CD14-positive monocyte (primary cell): ENCODE data around the gene IFNG-AS1. TPM values are rescaled to one million over a fixed set of nuclear protein-coding genes. Genes with fewer than 3 reads are reported as not detected.

ENCODE experiments used
- DNase-seq, 3 donors: peaks; one replicate each; pipeline ENCODE4 v3.0.0-alpha.2; 2011 to 2022
- H2AFZ ChIP-seq: 2 replicates; pipeline ENCODE4 v1.6.0; 2012; ENCODE audit warnings: mild to moderate bottlenecking, low read depth, low read length, inconsistent platforms; ENCODE audit not compliant: insufficient read depth, poor library complexity, severe bottlenecking
- H3K27ac ChIP-seq, 2 donors: 1 replicate in 1 of 2; 2 replicates in 1 of 2; pipeline ENCODE4 v1.5.1; 2012 to 2013; ENCODE audit warnings: low read length in 2 of 2, control low read depth in 1 of 2, inconsistent platforms in 1 of 2, low read depth in 1 of 2, mild to moderate bottlenecking in 1 of 2
- H3K27me3 ChIP-seq, 2 donors: one replicate each; pipeline versions ENCODE4 v1.6.0 to v1.6.1; 2011 to 2013; ENCODE audit warnings: low read length in 2 of 2; ENCODE audit not compliant: control insufficient read depth in 2 of 2, insufficient read depth in 2 of 2
- H3K36me3 ChIP-seq, 2 donors: replicated peaks in 1 of 2; 1 replicate in 1 of 2; 2 replicates in 1 of 2; pipeline versions ENCODE4 v1.5.1 to v1.6.1; 2012 to 2013; ENCODE audit warnings: low read length in 2 of 2, control low read depth in 1 of 2, inconsistent platforms in 1 of 2, mild to moderate bottlenecking in 1 of 2; ENCODE audit not compliant: insufficient read depth in 2 of 2, control insufficient read depth in 1 of 2
- H3K4me1 ChIP-seq, 2 donors: 1 replicate in 1 of 2; 2 replicates in 1 of 2; pipeline versions ENCODE4 v1.5.1 to v1.6.1; 2012 to 2013; ENCODE audit warnings: low read length in 2 of 2, control low read depth in 1 of 2, inconsistent platforms in 1 of 2, mild to moderate bottlenecking in 1 of 2, moderate library complexity in 1 of 2; ENCODE audit not compliant: insufficient read depth in 2 of 2, control insufficient read depth in 1 of 2
- H3K4me2 ChIP-seq: replicated peaks from 2 replicates; pipeline ENCODE3; 2012; ENCODE audit warnings: low read length, moderate library complexity, mild to moderate bottlenecking; ENCODE audit not compliant: poor library complexity, severe bottlenecking; ENCODE audit errors: extremely low read depth
- H3K4me3 ChIP-seq, 3 experiments: fragments of 200-600 bp in 1 of 3; sonication (generic) in 1 of 3; replicated peaks in 1 of 3; 1 replicate in 2 of 3; 2 replicates in 1 of 3; pipeline ENCODE4 v1.5.1; 2011 to 2013; ENCODE audit warnings: low read length in 3 of 3, mild to moderate bottlenecking in 3 of 3, control low read depth in 2 of 3, low read depth in 2 of 3, inconsistent platforms in 1 of 3, moderate library complexity in 1 of 3
- H3K79me2 ChIP-seq: 2 replicates; pipeline ENCODE4 v1.6.0; 2012; ENCODE audit warnings: mild to moderate bottlenecking, control low read depth, inconsistent platforms, low read length, moderate library complexity; ENCODE audit not compliant: insufficient read depth
- H3K9ac ChIP-seq: 2 replicates; pipeline ENCODE4 v1.6.0; 2017; ENCODE audit warnings: low read length, mild to moderate bottlenecking; ENCODE audit not compliant: insufficient read depth, poor library complexity, severe bottlenecking
- H3K9me3 ChIP-seq, 2 donors: replicated peaks in 1 of 2; 1 replicate in 1 of 2; 2 replicates in 1 of 2; pipeline versions ENCODE4 v1.5.1 to v1.6.1; 2012 to 2013; ENCODE audit warnings: low read length in 2 of 2, control low read depth in 1 of 2; ENCODE audit not compliant: control insufficient read depth in 1 of 2, insufficient read depth in 1 of 2
- H4K20me1 ChIP-seq: 2 replicates; pipeline ENCODE4 v1.6.0; 2012; ENCODE audit warnings: mild to moderate bottlenecking, low read length, control low read depth, moderate library complexity; ENCODE audit not compliant: insufficient read depth
- H3K27ac Mint-ChIP-seq, 7 donors: one replicate each; pipeline ENCODE4 v1.8.0; 2020; ENCODE audit warnings: mild to moderate bottlenecking in 7 of 7, mixed read lengths in 7 of 7, moderate library complexity in 6 of 7, inconsistent platforms in 2 of 7
- H3K27me3 Mint-ChIP-seq, 3 donors: one replicate each; pipeline ENCODE4 v1.8.0; 2021 to 2022; ENCODE audit warnings: low read depth in 3 of 3, mild to moderate bottlenecking in 3 of 3, mixed read lengths in 3 of 3, moderate library complexity in 3 of 3, inconsistent platforms in 1 of 3
- H3K36me3 Mint-ChIP-seq, 2 donors: one replicate each; pipeline ENCODE4 v1.8.0; 2020; ENCODE audit warnings: mixed read lengths in 2 of 2, inconsistent platforms in 1 of 2, mild to moderate bottlenecking in 1 of 2
- H3K4me1 Mint-ChIP-seq: one replicate; pipeline ENCODE4 v1.8.0; 2020; ENCODE audit warnings: mild to moderate bottlenecking, mixed read lengths
- H3K4me3 Mint-ChIP-seq, 2 donors: one replicate each; pipeline ENCODE4 v1.8.0; 2020; ENCODE audit warnings: mild to moderate bottlenecking in 2 of 2, mixed read lengths in 2 of 2, moderate library complexity in 1 of 2
- H3K9me3 Mint-ChIP-seq, 7 donors: one replicate each; pipeline ENCODE4 v1.8.0; 2020 to 2022; ENCODE audit warnings: mixed read lengths in 7 of 7, mild to moderate bottlenecking in 6 of 7, moderate library complexity in 6 of 7, inconsistent platforms in 2 of 7
- WGBS: methylation state at CpG from one replicate; pipeline ENCODE4 v1.1.5; 2013; ENCODE audit warnings: missing lambda C conversion rate; ENCODE audit not compliant: insufficient coverage; 5-methylcytosine and 5-hydroxymethylcytosine counted together
- intact Hi-C, 2 donors: fragments of 100-400 bp; cut with micrococcal nuclease; formaldehyde crosslinking; loops; one replicate each; pipeline versions ENCODE4 v1.15.0 to v1.15.1; 2023
- polyA plus RNA-seq, 3 donors: library from polyadenylated mRNA; depleted of rRNA in 1 of 3; unstranded in 2 of 3; stranded (reverse) in 1 of 3; fragments of 300-500 nt in 2 of 3; fragments of >200 nt in 1 of 3; fragmentation: Illumina TruSeq in 2 of 3; gene quantifications; 1 replicate in 2 of 3; 2 replicates in 1 of 3; pipeline ENCODE4 v1.2.3, GENCODE V29; 2012 to 2021
- small RNA-seq: library from RNA; depleted of rRNA; stranded (forward); fragments of <200 nt; gene quantifications from one replicate; pipeline ENCODE3, GENCODE V24; 2012; ENCODE audit warnings: low read depth; ENCODE audit not compliant: insufficient read length
- TF ChIP-seq, protein P1 (sequence below): fragments of 200-600 bp; IDR thresholded peaks from one replicate; pipeline ENCODE4 v1.8.0; 2022; ENCODE audit warnings: antibody characterized with exemption, mild to moderate bottlenecking

IFNG-AS1 gene
- polyA plus RNA-seq, 3 donors: not detected

DNA sequence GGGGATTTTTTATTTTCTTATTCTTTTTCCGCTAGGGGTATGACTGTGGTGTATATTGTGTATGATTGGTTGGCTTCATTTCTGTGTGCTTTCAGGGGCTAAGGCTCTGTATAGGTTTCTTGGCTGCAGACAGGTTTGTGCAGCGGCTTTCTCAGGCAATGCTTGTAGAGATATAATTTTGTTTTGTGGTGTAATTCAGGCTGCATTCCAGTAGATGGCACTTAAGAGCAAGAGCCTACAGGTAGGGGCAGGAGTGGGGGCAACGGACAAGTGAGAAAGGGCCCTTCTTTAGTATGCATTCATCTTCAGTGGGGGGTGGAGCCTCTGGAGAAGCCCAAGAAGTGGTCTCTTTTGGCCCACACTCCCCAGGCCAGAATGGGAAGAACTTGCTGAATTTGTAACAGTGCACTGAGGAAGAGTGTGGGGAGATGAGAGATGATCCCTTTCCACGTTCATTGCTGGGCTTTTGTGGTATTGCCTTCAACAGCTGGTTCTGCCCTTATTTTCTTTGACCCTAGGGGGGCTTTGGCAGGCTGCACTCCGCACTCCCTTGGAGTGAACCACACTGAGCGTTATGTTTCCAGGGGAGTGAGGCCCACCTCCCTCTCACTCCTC is 78.6 kb downstream of the IFNG-AS1 start:
- Histone ChIP-seq H3K4me3 (no peak overlapping the region), H3K4me2 (no peak overlapping the region), H3K27ac (no peak overlapping the region), H3K4me1 (no peaks in the 10 kb centered on the region), H4K20me1 (no peaks in the 10 kb centered on the region), H3K27me3 (no peaks in the 10 kb centered on the region), H3K36me3 (no peaks in the 10 kb centered on the region), H3K79me2 (no peaks in the 10 kb centered on the region), H2AFZ (no peak overlapping the region), H3K9me3 (peaks cover 14 to 20% of the 10 kb centered on the region in 2 donors), H3K9ac (no peak overlapping the region)
- no peak overlapping the region for H3K27ac Mint-ChIP-seq
- H3K27me3 Mint-ChIP-seq: peaks cover 0 to 3% (median 0%) of the 10 kb centered on the region in 3 donors
- peaks cover 3% of the 10 kb centered on the region for H3K4me1 Mint-ChIP-seq
- intact Hi-C loops: no loop called here
- TF ChIP-seq, protein P1, sequence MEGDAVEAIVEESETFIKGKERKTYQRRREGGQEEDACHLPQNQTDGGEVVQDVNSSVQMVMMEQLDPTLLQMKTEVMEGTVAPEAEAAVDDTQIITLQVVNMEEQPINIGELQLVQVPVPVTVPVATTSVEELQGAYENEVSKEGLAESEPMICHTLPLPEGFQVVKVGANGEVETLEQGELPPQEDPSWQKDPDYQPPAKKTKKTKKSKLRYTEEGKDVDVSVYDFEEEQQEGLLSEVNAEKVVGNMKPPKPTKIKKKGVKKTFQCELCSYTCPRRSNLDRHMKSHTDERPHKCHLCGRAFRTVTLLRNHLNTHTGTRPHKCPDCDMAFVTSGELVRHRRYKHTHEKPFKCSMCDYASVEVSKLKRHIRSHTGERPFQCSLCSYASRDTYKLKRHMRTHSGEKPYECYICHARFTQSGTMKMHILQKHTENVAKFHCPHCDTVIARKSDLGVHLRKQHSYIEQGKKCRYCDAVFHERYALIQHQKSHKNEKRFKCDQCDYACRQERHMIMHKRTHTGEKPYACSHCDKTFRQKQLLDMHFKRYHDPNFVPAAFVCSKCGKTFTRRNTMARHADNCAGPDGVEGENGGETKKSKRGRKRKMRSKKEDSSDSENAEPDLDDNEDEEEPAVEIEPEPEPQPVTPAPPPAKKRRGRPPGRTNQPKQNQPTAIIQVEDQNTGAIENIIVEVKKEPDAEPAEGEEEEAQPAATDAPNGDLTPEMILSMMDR: no peak
- no peaks in the 10 kb centered on the region for H3K36me3 Mint-ChIP-seq
- H3K9me3 Mint-ChIP-seq: peaks cover 6 to 18% (median 13%) of the 10 kb centered on the region in 7 donors
- H3K4me3 Mint-ChIP-seq: no peak overlapping the region
- no peak for DNase-seq
- 97% methylated on average over 6 of the region's 6 CpGs for WGBS

DNA sequence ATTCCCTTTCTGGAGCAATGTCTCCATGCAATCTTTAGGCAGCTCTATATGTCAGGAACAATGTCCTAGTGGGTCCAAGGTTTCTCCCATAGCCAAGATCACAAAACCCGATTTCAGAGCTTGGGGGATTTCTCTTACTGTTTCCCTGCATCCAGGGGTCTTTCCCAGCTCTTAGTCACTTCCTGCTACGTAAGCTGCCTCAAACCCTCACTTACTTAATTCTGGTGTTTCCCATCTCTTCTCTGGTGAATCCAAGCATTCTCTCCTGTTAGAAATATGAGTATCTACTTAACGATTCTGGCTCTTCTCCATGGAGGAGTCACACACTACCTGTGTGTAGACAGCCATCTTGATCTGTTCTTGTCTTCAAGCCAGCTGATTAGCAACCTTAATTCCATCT is 80.0 kb downstream of the IFNG-AS1 start:
- DNase-seq: peak in 1 of 3 donors; percentile 6
- H3K27me3 ChIP-seq: no peaks in the 10 kb centered on the region
- WGBS: 100% methylated on average over 2 of the region's 3 CpGs
- TF ChIP-seq, protein P1: no peak
- H3K9ac ChIP-seq: no peak overlapping the region
- no peak overlapping the region for H3K27ac Mint-ChIP-seq
- H3K4me3 Mint-ChIP-seq: no peak overlapping the region
- peaks cover 0 to 1% (median 0%) of the 10 kb centered on the region in 3 donors for H3K27me3 Mint-ChIP-seq
- no peak overlapping the region for H3K27ac ChIP-seq
- peaks cover 6 to 15% (median 13%) of the 10 kb centered on the region in 7 donors for H3K9me3 Mint-ChIP-seq
- no peak overlapping the region for H3K4me2 ChIP-seq
- peaks cover 3% of the 10 kb centered on the region for H3K4me1 Mint-ChIP-seq
- intact Hi-C loops: no loop called here
- no peaks in the 10 kb centered on the region for H3K79me2 ChIP-seq
- H2AFZ ChIP-seq: no peak overlapping the region
- H3K4me1 ChIP-seq: no peaks in the 10 kb centered on the region
- H3K36me3 ChIP-seq: no peaks in the 10 kb centered on the region
- no peak overlapping the region for H3K4me3 ChIP-seq
- H3K9me3 ChIP-seq: peaks cover 14 to 18% of the 10 kb centered on the region in 2 donors
- no peaks in the 10 kb centered on the region for H3K36me3 Mint-ChIP-seq
- H4K20me1 ChIP-seq: no peaks in the 10 kb centered on the region

Small RNA genes lying within 50 kb of the gene (small RNA-seq; reads per million reads assigned to genes)
- not detected for gene AC005294.1
- not detected for gene RPL39P28

Other genes starting within 250 kb of the IFNG-AS1 start
- not detected for gene IFNG, start 170.3 kb downstream of the IFNG-AS1 start, polyA plus RNA-seq
- gene IL26, start 236.4 kb downstream of the IFNG-AS1 start, polyA plus RNA-seq: not detected